Stimulated activated CD4-positive, alpha-beta T cell treated with anti-CD3 and anti-CD28 coated beads, Interleukin-2, amount 100 ng/mL, for 4 hours (primary cell): Measurements from ENCODE around the gene TTL.

Experiments used
- DNase-seq: peaks from one replicate; pipeline ENCODE4 v3.0.0-alpha.2; 2020; ENCODE audit warnings: low read depth

TTL gene

DNA sequence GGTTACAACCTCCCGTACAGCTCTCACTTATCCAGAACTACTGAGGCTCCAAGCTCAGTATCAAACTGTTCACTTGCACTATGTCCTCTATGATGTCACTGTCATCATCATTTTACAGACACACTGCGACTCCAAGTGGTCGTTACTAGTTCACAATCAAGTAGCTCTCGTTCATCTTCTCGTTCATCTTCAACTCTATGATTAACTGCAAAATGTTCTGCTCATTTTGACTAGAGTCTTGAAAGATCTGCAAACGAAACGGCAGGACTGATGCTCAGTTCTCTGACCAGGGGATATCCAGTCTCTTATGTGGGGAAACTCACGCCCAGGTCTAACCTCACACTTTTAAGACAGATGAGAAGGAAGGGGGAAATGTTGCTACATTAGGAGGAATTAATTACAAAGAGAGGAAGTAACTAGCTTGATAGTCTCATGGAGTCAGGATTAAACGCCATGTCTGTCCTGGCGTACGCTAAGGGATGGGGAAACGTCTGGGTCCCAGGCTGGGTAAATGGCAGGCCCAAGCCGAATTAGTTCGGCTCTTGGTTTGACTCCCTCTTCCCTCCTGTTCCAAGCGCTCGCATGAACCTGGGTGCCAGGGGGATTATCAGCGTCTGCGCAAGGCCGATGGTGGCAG lies 101.7 kb downstream of the TTL start:
- no peak for DNase-seq

DNA sequence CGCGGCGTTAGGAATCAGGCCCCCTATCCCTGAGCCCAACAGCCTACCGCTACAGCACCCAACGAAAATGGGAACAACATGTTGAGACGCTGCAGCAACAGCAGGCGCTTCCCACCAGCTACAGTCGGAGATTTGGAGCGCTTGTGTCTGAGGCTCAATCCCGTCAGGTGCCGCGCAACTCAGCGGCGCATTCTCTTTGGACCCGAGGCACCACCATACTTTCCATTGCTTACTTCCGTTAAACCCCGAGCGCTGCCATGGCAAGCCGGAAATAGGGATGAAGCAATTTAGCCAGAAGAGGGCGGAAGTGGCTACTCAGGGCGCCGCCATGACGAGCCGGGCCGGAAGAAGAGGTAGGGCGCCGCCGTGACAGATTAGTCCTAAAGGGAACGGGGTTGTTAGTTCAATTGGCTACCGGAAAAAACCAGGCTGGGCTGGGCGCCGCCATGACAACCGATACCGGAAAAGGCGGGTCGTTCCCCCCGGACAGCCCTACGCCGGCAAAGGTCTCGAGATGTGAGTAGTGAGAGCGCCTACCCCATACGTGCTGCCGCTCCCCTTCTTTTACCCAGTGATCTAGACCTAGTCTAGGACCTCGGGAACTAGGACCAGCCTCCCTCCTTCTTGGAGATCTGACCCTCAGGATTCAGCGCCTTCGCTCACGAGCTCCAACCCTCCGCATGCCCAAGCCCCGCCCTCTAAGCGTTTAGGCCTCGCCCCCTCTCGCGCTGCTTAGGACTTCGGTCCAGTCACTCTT lies 102.4 kb downstream of the TTL start, which contains the start of gene CHCHD5:
Gene CHCHD5, plus strand, starts transcription at position 476 of the 757 bp plus-strand sequence. Its CDS starts 39 bp downstream, at position 515.
- peak; percentile 84 for DNase-seq

DNA sequence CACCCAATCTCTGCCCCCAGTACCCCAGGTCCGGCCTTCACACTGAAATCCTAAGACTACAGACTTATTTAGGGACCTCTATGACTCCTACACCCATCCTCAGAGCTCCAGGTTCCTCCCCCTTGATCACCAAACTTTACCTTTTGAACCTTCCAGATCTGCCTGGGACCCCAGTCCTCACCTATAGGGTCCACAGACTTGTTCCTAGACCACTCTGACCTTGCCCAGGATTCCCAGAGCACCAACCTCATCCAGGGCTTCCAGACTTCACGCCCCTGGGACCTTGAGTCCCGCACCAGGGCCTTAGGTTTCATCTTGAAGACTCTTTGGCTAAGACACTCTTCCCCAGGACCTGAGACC lies 102.9 kb downstream of the TTL start:
- DNase-seq, result no peak

DNA sequence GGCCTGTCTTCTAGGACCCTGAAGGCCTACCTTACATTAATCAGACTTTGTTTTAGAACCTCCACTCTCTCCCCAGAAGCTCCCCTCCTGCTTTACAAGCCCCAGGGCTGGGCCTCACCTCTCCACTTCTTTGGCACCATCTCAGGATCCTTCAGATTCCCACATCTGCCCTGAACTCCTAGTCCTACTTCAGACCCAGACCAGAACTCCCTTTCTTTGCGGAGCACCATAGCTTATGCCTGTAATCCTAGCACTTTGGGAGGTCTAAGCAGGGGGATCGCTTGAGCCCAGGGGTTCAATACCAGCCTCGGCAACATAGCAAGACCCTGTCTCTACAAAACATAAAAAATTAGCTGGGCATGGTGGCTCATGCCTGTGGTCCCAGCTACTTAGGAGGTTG lies 103.4 kb downstream of the TTL start:
- no peak for DNase-seq

DNA sequence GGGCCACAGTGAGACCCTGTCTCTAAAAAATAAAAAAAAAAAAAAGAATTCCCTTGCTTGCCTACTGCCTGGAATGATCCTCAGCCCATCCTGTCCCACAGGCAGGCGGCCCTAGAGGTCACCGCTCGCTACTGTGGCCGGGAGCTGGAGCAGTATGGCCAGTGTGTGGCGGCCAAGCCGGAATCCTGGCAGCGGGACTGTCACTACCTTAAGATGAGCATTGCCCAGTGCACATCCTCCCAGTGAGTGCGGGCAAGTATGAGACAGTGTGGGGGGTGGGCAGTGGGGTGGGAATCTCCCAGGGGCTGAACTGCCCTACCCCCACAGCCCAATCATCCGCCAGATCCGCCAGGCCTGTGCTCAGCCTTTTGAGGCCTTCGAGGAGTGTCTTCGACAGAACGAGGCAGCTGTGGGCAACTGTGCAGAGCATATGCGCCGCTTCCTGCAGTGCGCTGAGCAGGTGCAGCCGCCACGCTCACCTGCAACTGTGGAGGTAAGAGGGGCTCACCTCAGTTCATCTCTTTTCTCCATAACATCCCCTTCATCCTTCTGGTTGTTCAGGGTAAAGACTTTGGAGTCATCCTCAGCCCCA lies 104.0 kb downstream of the TTL start:
- no peak for DNase-seq

DNA sequence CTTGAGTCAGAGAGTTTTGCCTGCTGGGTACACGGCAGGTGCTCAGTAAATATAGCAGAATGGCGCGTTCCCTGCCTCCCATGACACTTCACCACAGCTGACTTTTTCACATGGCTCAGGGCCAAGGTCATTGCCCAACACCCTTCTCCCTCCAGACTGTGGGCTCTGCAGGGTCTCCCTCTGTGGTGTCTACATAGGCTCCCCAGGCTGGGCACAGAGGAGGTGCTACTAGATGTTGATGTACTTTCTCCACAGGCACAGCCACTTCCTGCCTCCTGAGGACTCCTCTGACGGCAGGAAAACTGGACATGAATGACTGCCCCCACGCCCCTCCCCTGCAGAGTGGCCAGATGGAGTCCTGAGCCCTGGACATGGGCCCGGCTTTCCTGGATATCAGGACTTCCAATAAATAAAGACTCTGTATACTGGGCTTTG lies 106.7 kb downstream of the TTL start:
- DNase-seq, result no peak
